LNCAP (cell line): ENCODE data around the gene CACNA1I.

Experiments used
- TF ChIP-seq, protein P1 (sequence below): fragments of 450-650 bp; IDR thresholded peaks from 2 replicates; pipeline ENCODE4 v1.5.1; 2017; ENCODE audit warnings: mild to moderate bottlenecking

CACNA1I gene

DNA sequence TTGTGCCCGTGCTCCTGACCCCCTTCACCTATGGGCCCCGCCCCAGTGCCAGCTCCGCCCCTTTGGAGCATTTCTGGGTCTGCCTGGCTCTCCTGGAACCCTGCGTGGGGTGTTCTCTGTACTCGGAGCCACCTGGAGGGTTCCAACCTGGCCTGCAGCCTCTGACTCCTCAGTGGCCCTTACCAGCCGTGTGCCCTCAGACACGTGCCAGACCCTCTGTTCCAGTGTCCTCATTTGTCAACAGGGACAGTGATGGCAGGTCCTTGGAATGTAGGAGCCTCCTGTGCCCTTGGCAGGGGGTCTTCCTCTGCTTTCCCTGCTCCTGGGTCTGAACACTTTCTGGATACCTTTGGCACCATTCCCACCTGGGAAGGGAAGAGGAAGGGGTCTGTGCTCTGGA lies 96.4 kb downstream of the CACNA1I start:
- TF ChIP-seq, protein P1, sequence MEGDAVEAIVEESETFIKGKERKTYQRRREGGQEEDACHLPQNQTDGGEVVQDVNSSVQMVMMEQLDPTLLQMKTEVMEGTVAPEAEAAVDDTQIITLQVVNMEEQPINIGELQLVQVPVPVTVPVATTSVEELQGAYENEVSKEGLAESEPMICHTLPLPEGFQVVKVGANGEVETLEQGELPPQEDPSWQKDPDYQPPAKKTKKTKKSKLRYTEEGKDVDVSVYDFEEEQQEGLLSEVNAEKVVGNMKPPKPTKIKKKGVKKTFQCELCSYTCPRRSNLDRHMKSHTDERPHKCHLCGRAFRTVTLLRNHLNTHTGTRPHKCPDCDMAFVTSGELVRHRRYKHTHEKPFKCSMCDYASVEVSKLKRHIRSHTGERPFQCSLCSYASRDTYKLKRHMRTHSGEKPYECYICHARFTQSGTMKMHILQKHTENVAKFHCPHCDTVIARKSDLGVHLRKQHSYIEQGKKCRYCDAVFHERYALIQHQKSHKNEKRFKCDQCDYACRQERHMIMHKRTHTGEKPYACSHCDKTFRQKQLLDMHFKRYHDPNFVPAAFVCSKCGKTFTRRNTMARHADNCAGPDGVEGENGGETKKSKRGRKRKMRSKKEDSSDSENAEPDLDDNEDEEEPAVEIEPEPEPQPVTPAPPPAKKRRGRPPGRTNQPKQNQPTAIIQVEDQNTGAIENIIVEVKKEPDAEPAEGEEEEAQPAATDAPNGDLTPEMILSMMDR = no peak

DNA sequence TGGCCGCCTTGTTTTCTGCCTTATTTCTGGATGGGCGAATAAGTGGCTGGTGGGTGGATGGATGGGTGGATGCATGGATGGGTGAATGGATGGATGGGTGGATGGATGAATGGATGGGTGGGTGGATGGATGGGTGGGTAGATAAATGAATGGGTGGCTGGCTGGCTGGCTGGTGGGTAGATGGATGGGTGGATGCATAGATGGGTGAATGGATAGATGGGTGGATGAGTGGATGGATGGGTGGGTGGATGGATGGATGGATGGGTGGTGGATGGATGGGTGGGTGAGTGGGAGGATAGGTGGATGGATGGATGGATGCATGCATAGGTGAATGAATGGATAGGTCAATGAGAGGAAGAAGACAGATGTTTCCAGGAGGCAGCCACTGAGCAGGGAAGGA lies 98.9 kb downstream of the CACNA1I start:
- TF ChIP-seq, protein P1 = no peak

DNA sequence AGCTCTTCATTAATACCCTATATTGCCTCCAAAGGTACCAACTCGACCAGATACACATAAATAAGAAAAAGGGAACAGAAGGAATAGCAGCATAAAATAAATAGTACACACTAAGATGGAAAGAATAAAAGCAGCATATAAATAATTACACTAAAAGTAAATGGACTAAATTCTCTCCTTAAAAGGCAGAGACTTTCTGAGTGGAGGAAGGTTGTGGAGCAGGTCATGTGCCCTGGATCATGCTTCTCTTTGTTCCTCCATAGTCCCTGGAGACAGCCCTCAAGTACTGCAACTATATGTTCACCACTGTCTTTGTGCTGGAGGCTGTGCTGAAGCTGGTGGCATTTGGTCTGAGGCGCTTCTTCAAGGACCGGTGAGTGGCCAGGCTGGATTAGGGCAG lies 101.4 kb downstream of the CACNA1I start:
- TF ChIP-seq, protein P1 = no peak

DNA sequence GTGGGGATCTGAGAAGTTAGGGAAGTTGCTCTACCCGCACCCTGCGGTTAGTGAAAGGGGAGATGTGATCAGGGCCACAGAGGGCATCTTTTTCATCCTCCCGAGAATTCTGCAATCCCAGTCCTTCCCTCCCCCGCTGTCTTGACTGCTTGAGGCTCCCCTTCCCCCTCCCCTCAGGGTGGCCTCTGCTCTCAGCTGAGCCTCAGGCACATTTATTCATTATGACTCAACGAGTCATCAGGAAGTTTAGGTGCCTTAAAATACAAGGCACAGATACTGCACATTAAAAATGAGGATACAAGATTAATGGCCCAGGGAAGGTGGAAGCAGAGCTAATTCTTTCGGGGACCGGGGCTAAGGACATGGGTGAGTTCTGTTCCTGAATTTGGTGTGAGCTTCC lies 104.0 kb downstream of the CACNA1I start:
- TF ChIP-seq, protein P1 = no peak

DNA sequence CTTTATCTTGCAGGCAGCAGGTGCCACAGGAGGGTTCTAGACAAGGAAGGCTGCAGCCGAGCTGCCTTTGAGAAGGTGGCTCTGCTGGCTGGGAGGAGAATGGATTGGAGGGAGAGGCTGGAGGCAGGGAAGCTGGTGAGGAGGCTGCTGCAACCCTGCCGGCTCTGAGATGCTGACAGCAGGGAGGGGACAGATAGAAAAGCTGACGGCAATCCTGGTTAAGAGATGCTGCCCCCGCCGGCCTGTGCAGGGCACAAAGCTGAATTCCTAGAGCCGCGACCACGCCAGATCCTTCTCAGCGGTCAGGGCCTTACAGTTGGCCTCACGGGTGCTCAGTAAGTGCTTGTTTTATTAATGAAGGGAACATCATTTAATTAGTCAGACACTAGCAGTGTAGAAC lies 105.4 kb downstream of the CACNA1I start:
- TF ChIP-seq, protein P1 = no peak

DNA sequence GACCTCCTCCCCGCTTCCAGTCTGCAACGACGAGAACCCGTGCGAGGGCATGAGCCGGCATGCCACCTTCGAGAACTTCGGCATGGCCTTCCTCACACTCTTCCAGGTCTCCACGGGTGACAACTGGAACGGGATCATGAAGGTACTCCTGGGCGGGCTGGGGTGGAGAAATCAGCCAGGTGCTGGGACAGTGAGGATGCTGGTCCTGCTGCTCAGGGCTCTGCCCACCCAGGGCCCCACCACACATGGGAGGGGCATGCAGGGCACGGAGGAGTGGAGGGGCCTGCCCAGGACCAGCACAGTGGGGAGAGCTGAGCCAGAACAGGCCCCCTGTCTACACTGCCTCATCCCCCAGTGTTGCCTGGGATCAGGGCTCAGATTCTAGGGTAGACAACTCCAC lies 107.4 kb downstream of the CACNA1I start:
- TF ChIP-seq, protein P1 = no peak

DNA sequence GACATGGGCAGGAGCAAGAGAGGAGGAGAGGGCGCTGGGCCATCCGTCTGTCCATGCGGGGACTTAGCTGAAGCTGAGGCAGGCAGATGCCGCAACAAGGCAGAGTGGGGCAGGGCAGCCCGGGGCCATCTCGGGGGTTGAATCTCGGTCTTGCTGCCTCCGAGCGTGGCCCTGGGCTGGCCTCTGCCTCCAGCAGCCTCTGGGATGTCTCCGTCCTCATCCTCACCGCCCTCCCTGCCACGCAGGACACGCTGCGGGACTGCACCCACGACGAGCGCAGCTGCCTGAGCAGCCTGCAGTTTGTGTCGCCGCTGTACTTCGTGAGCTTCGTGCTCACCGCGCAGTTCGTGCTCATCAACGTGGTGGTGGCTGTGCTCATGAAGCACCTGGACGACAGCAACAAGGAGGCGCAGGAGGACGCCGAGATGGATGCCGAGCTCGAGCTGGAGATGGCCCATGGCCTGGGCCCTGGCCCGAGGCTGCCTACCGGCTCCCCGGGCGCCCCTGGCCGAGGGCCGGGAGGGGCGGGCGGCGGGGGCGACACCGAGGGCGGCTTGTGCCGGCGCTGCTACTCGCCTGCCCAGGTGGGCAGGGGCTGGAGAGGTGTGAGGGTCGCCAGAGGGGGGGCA lies 108.4 kb downstream of the CACNA1I start:
- TF ChIP-seq, protein P1 = no peak

DNA sequence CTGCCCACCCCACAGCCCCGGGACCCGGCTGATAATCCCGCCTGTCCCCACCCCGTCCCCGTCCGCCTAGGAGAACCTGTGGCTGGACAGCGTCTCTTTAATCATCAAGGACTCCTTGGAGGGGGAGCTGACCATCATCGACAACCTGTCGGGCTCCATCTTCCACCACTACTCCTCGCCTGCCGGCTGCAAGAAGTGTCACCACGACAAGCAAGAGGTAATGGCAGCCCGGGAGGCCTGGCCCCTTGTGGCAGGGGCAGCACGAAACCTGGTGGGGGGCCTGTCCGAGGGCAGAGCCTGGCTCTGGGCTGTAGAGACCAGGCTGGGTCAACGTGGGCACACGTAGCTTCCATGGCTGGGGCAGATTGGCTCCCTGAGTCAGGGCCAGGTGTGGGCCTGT lies 109.1 kb downstream of the CACNA1I start:
- TF ChIP-seq, protein P1 = no peak
